HUES64 (cell line): ENCODE data around the gene KIN. TPM values are rescaled to one million over a fixed set of nuclear protein-coding genes. Genes with fewer than 3 reads are reported as not detected.
A peak's percentile ranks its signal among the peaks of the same experiment; 100 is the strongest.

Experiments
- H3K27ac ChIP-seq: 2 replicates; pipeline ENCODE4 v1.7.0; 2013; ENCODE audit warnings: low read depth, low read length, inconsistent platforms
- H3K27me3 ChIP-seq: 2 replicates; pipeline ENCODE4 v1.6.1; 2013; ENCODE audit warnings: mild to moderate bottlenecking, low read length; ENCODE audit not compliant: insufficient read depth
- H3K36me3 ChIP-seq: 2 replicates; pipeline ENCODE4 v1.6.1; 2013; ENCODE audit warnings: mild to moderate bottlenecking, low read length; ENCODE audit not compliant: insufficient read depth
- H3K4me1 ChIP-seq: 2 replicates; pipeline ENCODE4 v1.6.1; 2013; ENCODE audit warnings: mild to moderate bottlenecking, low read length, moderate library complexity; ENCODE audit not compliant: insufficient read depth
- H3K4me3 ChIP-seq: 2 replicates; pipeline ENCODE4 v1.5.1; 2013; ENCODE audit warnings: mild to moderate bottlenecking, low read length, moderate library complexity
- H3K9ac ChIP-seq: 2 replicates; pipeline ENCODE4 v1.6.1; 2013; ENCODE audit warnings: mild to moderate bottlenecking, low read depth, low read length
- H3K9me3 ChIP-seq: 2 replicates; pipeline ENCODE4 v1.6.1; 2013; ENCODE audit warnings: low read depth, low read length; ENCODE audit not compliant: insufficient read depth
- WGBS: fragments of 150-250, 120-280 bp; methylation state at CpG from one replicate; pipeline ENCODE4 v1.1.7; 2013; ENCODE audit warnings: missing lambda C conversion rate; 5-methylcytosine and 5-hydroxymethylcytosine counted together
- polyA plus RNA-seq, 2 experiments: library from polyadenylated mRNA; stranded (reverse); fragments of 50-300 nt; gene quantifications; one replicate each; pipeline ENCODE4 v1.2.3, GENCODE V29; 2013

KIN gene
- 16.5 TPM for polyA plus RNA-seq (2013, experiment 1 of 2)
- 18.9 TPM for polyA plus RNA-seq (2013, experiment 2 of 2)

GRCh38 chr10:7787857-7788638, at the start of gene KIN, which contains the start of gene ATP5F1C:
Gene KIN, minus strand, starts transcription at chr10:7787993. Its CDS starts 60 bp downstream, at chr10:7787933.
Gene ATP5F1C, plus strand, starts transcription at chr10:7788177. Its CDS starts 31 bp downstream, at chr10:7788208.
- no peaks in the 10 kb centered on the region for H3K27me3 ChIP-seq

GRCh38 chr10:7836571-7836970, 48.8 kb upstream of the KIN start:
- H3K4me3 ChIP-seq, result no peak overlapping the region
- no peak overlapping the region for H3K9ac ChIP-seq
- H3K4me1 ChIP-seq, result no peaks in the 10 kb centered on the region
- H3K9me3 ChIP-seq, result no peaks in the 10 kb centered on the region
- H3K27ac ChIP-seq, result no peak overlapping the region
- H3K36me3 ChIP-seq, result no peaks in the 10 kb centered on the region
- 95% methylated on average over 2 of the region's 2 CpGs for WGBS
- H3K27me3 ChIP-seq, result no peaks in the 10 kb centered on the region

More at GRCh38 chr10:7787857-7788638, at the start of gene KIN, which contains the start of gene ATP5F1C:
- Histone ChIP-seq H3K36me3 (peaks cover 11% of the 10 kb centered on the region), H3K4me3 (peak within 1 kb of the TSS; percentile 96), H3K27ac (peak within 1 kb of the TSS; percentile 64), H3K4me1 (peaks cover 10% of the 10 kb centered on the region), H3K9me3 (no peaks in the 10 kb centered on the region), H3K9ac (peak within 1 kb of the TSS; percentile 92)
- under 1% methylated on average over 59 of the region's 59 CpGs for whole genome bisulfite sequencing

- Histone ChIP-seq H3K36me3 (no peaks in the 10 kb centered on the region), H3K27ac (no peak overlapping the region), H3K9me3 (no peaks in the 10 kb centered on the region), H3K27me3 (no peaks in the 10 kb centered on the region), H3K9ac (no peak overlapping the region), H3K4me3 (no peak overlapping the region), H3K4me1 (no peaks in the 10 kb centered on the region)
- WGBS, result 100% methylated on average over 1 of the region's 3 CpGs
These were observed 46.5 kb upstream of the KIN start for GRCh38 chr10:7834262-7834661.

GRCh38 chr10:7833210-7833609, 45.4 kb upstream of the KIN start:
- Histone ChIP-seq H3K27ac (no peak overlapping the region), H3K4me1 (no peaks in the 10 kb centered on the region), H3K4me3 (no peak overlapping the region), H3K36me3 (no peaks in the 10 kb centered on the region), H3K27me3 (no peaks in the 10 kb centered on the region), H3K9me3 (no peaks in the 10 kb centered on the region), H3K9ac (no peak overlapping the region)

- H3K36me3 ChIP-seq, result no peaks in the 10 kb centered on the region
- 78% methylated on average over 1 of the region's 1 CpG for WGBS
These were observed 44.3 kb upstream of the KIN start for GRCh38 chr10:7832060-7832459.

GRCh38 chr10:7829289-7829834, 41.6 kb upstream of the KIN start:
- H3K9ac ChIP-seq, result no peak overlapping the region
- peaks cover 18% of the 10 kb centered on the region for H3K36me3 ChIP-seq
- H3K4me3 ChIP-seq, result no peak overlapping the region
- no peak overlapping the region for H3K27ac ChIP-seq
- no peaks in the 10 kb centered on the region for H3K27me3 ChIP-seq
- 81% methylated on average over 9 of the region's 10 CpGs for WGBS
- H3K4me1 ChIP-seq, result no peaks in the 10 kb centered on the region
- no peaks in the 10 kb centered on the region for H3K9me3 ChIP-seq

More at GRCh38 chr10:7832060-7832459, 44.3 kb upstream of the KIN start:
- Histone ChIP-seq H3K4me1 (no peaks in the 10 kb centered on the region), H3K27me3 (no peaks in the 10 kb centered on the region), H3K9ac (no peak overlapping the region), H3K9me3 (no peaks in the 10 kb centered on the region), H3K4me3 (no peak overlapping the region), H3K27ac (no peak overlapping the region)

GRCh38 chr10:7826971-7827370, 39.2 kb upstream of the KIN start:
- Histone ChIP-seq H3K27ac (no peak overlapping the region; the same call in 1 of the 2 replicates), H3K4me3 (no peak overlapping the region), H3K9me3 (no peaks in the 10 kb centered on the region), H3K9ac (no peak overlapping the region), H3K4me1 (no peaks in the 10 kb centered on the region), H3K36me3 (peaks cover 32% of the 10 kb centered on the region), H3K27me3 (no peaks in the 10 kb centered on the region)
- WGBS, result 85% methylated on average over 4 of the region's 4 CpGs

- Histone ChIP-seq H3K27me3 (no peaks in the 10 kb centered on the region), H3K27ac (no peak overlapping the region), H3K36me3 (peaks cover 38% of the 10 kb centered on the region), H3K9ac (no peak overlapping the region), H3K4me1 (peaks cover 7% of the 10 kb centered on the region; the same call in 1 of the 2 replicates), H3K4me3 (no peak overlapping the region), H3K9me3 (no peaks in the 10 kb centered on the region)
- 89% methylated on average over 2 of the region's 3 CpGs for WGBS
These were observed 36.5 kb upstream of the KIN start for GRCh38 chr10:7824251-7824650.

- Histone ChIP-seq H3K36me3 (peaks cover 17% of the 10 kb centered on the region), H3K9ac (peak overlapping the region; percentile 92), H3K27ac (no peak overlapping the region), H3K9me3 (no peaks in the 10 kb centered on the region), H3K4me3 (peak overlapping the region; percentile 100), H3K27me3 (peaks cover 6% of the 10 kb centered on the region; the same call in 1 of the 2 replicates), H3K4me1 (peaks cover 14% of the 10 kb centered on the region; the same call in 1 of the 2 replicates)
- WGBS, result 3% methylated on average over 17 of the region's 17 CpGs
These were observed 31.3 kb upstream of the KIN start for GRCh38 chr10:7819121-7819460.

GRCh38 chr10:7818295-7819120, 30.7 kb upstream of the KIN start, which contains the start of gene TAF3:
Gene TAF3, plus strand, starts transcription at chr10:7818505. Its CDS starts 205 bp downstream, at chr10:7818710.
- no peak within 1 kb of the TSS; the same call in 1 of the 2 replicates for H3K27ac ChIP-seq
- H3K36me3 ChIP-seq, result peaks cover 14% of the 10 kb centered on the region; the same call in 1 of the 2 replicates
- under 1% methylated on average over 77 of the region's 77 CpGs for WGBS
- H3K9ac ChIP-seq, result peak within 1 kb of the TSS; percentile 92
- H3K9me3 ChIP-seq, result no peaks in the 10 kb centered on the region
- H3K4me3 ChIP-seq, result peak within 1 kb of the TSS; percentile 100
- H3K27me3 ChIP-seq, result peaks cover 6% of the 10 kb centered on the region; the same call in 1 of the 2 replicates
- H3K4me1 ChIP-seq, result peaks cover 14% of the 10 kb centered on the region; the same call in 1 of the 2 replicates
